Mucosa of descending colon (tissue), 3 donors: Measurements from ENCODE around the gene RPL35A. TPM values are rescaled to one million over a fixed set of nuclear protein-coding genes. Genes with fewer than 3 reads are reported as not detected.
"Not testable (repeated sequence)": the region's sequence is repeated elsewhere in the genome, so short reads cannot be mapped to it uniquely, and the experiment has no call there.

Experiments used
- ATAC-seq: fragments of 200-7000 bp; cut with Tn5 transposase; one replicate; pipeline ENCODE4 v1.9.1; 2020; ENCODE audit warnings: mild to moderate bottlenecking, moderate library complexity
- DNase-seq, 3 donors: peaks; one replicate each; pipeline ENCODE4 v3.0.0-alpha.2; 2020
- H3K36me3 ChIP-seq: fragments of 200-600 bp; one replicate; pipeline ENCODE4 v1.8.0; 2021; ENCODE audit warnings: low read depth, mild to moderate bottlenecking
- H3K4me1 ChIP-seq: fragments of 200-600 bp; one replicate; pipeline ENCODE4 v1.8.0; 2021; ENCODE audit warnings: low read depth, mild to moderate bottlenecking
- H3K4me3 ChIP-seq: fragments of 200-600 bp; one replicate; pipeline ENCODE4 v1.8.0; 2021; ENCODE audit warnings: mild to moderate bottlenecking
- H3K9me3 ChIP-seq: fragments of 200-600 bp; one replicate; pipeline ENCODE4 v1.8.0; 2021; ENCODE audit warnings: mild to moderate bottlenecking
- CTCF ChIP-seq: fragments of 200-600 bp; IDR thresholded peaks from one replicate; pipeline ENCODE4 v1.8.0; 2022; ENCODE audit warnings: antibody characterized with exemption, mild to moderate bottlenecking
- intact Hi-C, 2 donors: fragments of 100-400 bp; cut with DNase I in 1 of 2; cut with micrococcal nuclease in 1 of 2; formaldehyde crosslinking; loops; one replicate each; pipeline versions ENCODE4 v1.11.0 to v1.11.1; 2022; cut with DNase I, micrococcal nuclease
- long read RNA-seq, 2 donors: library from polyadenylated mRNA; unstranded; transcript quantifications; one replicate each; pipeline ENCODE4 v2.0.0, GENCODE V29; 2019 to 2021
- total RNA-seq, 3 donors: library from RNA; stranded (reverse); fragmentation: NEBNext Ultra II Directional in 2 of 3; extraction: Animal tissue kit (Norgen Biotek cat#: 25700) in 2 of 3; gene quantifications; one replicate each; pipeline versions ENCODE4 v1.2.1 to v1.2.4, GENCODE V29; 2021 to 2023
- donor health status: DM: no; HTN: no; CAD: no; lungs with moderate emphysema.
- donor health status: DM: no; HTN: no; CAD: no.
- donor health status: DM: no; HTN: yes; CAD: no.

The RPL35A gene
- total RNA-seq = 100 to 1,000 TPM; 606 to 700 (median 621) TPM
- long read RNA-seq, donor 1, transcript RPL35A-206 (5 exons, 1,444 nt) = major isoform, 324 of 338 reads
- long read RNA-seq, donor 1, partial matches to known transcripts = 6 of 338 reads
- long read RNA-seq, donor 1, other reads (novel, unspliced or antisense) = 3 of 338 reads
- long read RNA-seq, donor 2, transcript RPL35A-206 (5 exons, 1,444 nt) = major isoform, 398 of 472 reads
- long read RNA-seq, donor 2, transcript RPL35A-205 (5 exons, 553 nt) = minor isoform, 11 of 472 reads
- long read RNA-seq, donor 2, partial matches to known transcripts = 51 of 472 reads
- long read RNA-seq, donor 2, other reads (novel, unspliced or antisense) = 7 of 472 reads

- DNase-seq (peak; percentile 86 to 92 (median 90)), ATAC-seq (peak; percentile 95)
- H3K4me1 ChIP-seq = peaks cover 27% of the 10 kb centered on the region
- no peaks in the 10 kb centered on the region for H3K9me3 ChIP-seq
- H3K4me3 ChIP-seq = peak within 1 kb of the TSS; percentile 45
- peaks cover 15% of the 10 kb centered on the region for H3K36me3 ChIP-seq
- TF ChIP-seq CTCF = no peak
- intact Hi-C loops = no loop called here
Observed at GRCh38 chr3:197949778-197950676, at the start of gene RPL35A. Gene RPL35A (plus strand): TSS chr3:197950190. CDS start chr3:197950968, 778 bp downstream.

- no peak for TF ChIP-seq CTCF
- H3K36me3 ChIP-seq = no peaks in the 10 kb centered on the region
- DNase-seq (no peak), ATAC-seq (no peak)
- peaks cover 7% of the 10 kb centered on the region for H3K4me1 ChIP-seq
- intact Hi-C loops = no loop called here
- H3K4me3 ChIP-seq = no peak overlapping the region
- no peaks in the 10 kb centered on the region for H3K9me3 ChIP-seq
Observed at GRCh38 chr3:197901626-197902025, 48.4 kb upstream of the RPL35A start.

- Histone ChIP-seq H3K4me1 (peaks cover 7% of the 10 kb centered on the region), H3K9me3 (no peaks in the 10 kb centered on the region)
- intact Hi-C loops = no loop called here
Observed at GRCh38 chr3:197906023-197906849, 43.8 kb upstream of the RPL35A start.

GRCh38 chr3:197906850-197907187, 43.2 kb upstream of the RPL35A start:
- TF ChIP-seq CTCF = no peak
- Histone ChIP-seq H3K4me3 (no peak overlapping the region), H3K9me3 (no peaks in the 10 kb centered on the region), H3K36me3 (no peaks in the 10 kb centered on the region), H3K4me1 (peaks cover 7% of the 10 kb centered on the region)
- DNase-seq (no peak), ATAC-seq (no peak)
- intact Hi-C loops = no loop called here

More at GRCh38 chr3:197906023-197906849, 43.8 kb upstream of the RPL35A start:
- H3K36me3 ChIP-seq = no peaks in the 10 kb centered on the region
- peak; percentile 98 for ATAC-seq
- H3K4me3 ChIP-seq = no peak overlapping the region
- TF ChIP-seq CTCF = peak; percentile 68
- DNase-seq = peak; percentile 78 to 89 (median 80)

GRCh38 chr3:197907196-197907595, 42.8 kb upstream of the RPL35A start:
- no peak for ATAC-seq

GRCh38 chr3:197908550-197908949, 41.4 kb upstream of the RPL35A start:
- H3K36me3 ChIP-seq, H3K4me1 ChIP-seq, DNase-seq, ATAC-seq, H3K9me3 ChIP-seq, intact Hi-C loops, H3K4me3 ChIP-seq: not testable (repeated sequence)

More at GRCh38 chr3:197907196-197907595, 42.8 kb upstream of the RPL35A start:
- H3K4me3 ChIP-seq = no peak overlapping the region
- H3K9me3 ChIP-seq = no peaks in the 10 kb centered on the region
- peaks cover 7% of the 10 kb centered on the region for H3K4me1 ChIP-seq
- intact Hi-C loops = no loop called here
- no peaks in the 10 kb centered on the region for H3K36me3 ChIP-seq
- TF ChIP-seq CTCF = no peak
- DNase-seq = no peak
